NCI-H2029 treated with DMSO at 0.1 percent for 48 hours (cell line): ENCODE data around the gene KCTD13.
"Not testable (repeated sequence)": the region's sequence is repeated elsewhere in the genome, so short reads cannot be mapped to it uniquely, and the experiment has no call there.

Experiments used
- DNase-seq: peaks from one replicate; lab custom pipeline; 2025; lab: John Stamatoyannopoulos, UW

Gene KCTD13

GRCh38 chr16:29943846-29944799, 18.1 kb upstream of the KCTD13 start:
- DNase-seq: no peak

- DNase-seq: no peak
Observed at GRCh38 chr16:29940656-29941055, 14.6 kb upstream of the KCTD13 start.

GRCh38 chr16:29931750-29932149, 5.7 kb upstream of the KCTD13 start:
- not testable (repeated sequence) for DNase-seq

GRCh38 chr16:29927070-29927905, 1.3 kb upstream of the KCTD13 start:
- DNase-seq: no peak

- DNase-seq: no peak
Observed at GRCh38 chr16:29926711-29927052, 656 bp upstream of the KCTD13 start.

GRCh38 chr16:29925105-29925756, 795 bp downstream of the KCTD13 start:
- DNase-seq: no peak

- no peak for DNase-seq
Observed at GRCh38 chr16:29922986-29923501, 3.0 kb downstream of the KCTD13 start.

- DNase-seq: no peak
Observed at GRCh38 chr16:29922326-29922725, 3.7 kb downstream of the KCTD13 start.

GRCh38 chr16:29921034-29921385, 5.0 kb downstream of the KCTD13 start:
- DNase-seq: no peak

- no peak for DNase-seq
Observed at GRCh38 chr16:29920288-29921033, 5.6 kb downstream of the KCTD13 start.

- DNase-seq: no peak
Observed at GRCh38 chr16:29916979-29917378, 9.0 kb downstream of the KCTD13 start.

GRCh38 chr16:29915590-29916247, 10.3 kb downstream of the KCTD13 start:
- no peak for DNase-seq

- no peak for DNase-seq
Observed at GRCh38 chr16:29913514-29913913, 12.5 kb downstream of the KCTD13 start.

- no peak for DNase-seq
Observed at GRCh38 chr16:29912087-29912486, 13.9 kb downstream of the KCTD13 start.

GRCh38 chr16:29911676-29912010, 14.4 kb downstream of the KCTD13 start:
- DNase-seq: no peak

- no peak for DNase-seq
Observed at GRCh38 chr16:29910819-29911675, 15.0 kb downstream of the KCTD13 start.

- not testable (repeated sequence) for DNase-seq
Observed at GRCh38 chr16:29909851-29910250, 16.2 kb downstream of the KCTD13 start.

- DNase-seq: no peak
Observed at GRCh38 chr16:29909391-29909790, 16.6 kb downstream of the KCTD13 start.

GRCh38 chr16:29908719-29909220, 17.3 kb downstream of the KCTD13 start:
- no peak for DNase-seq

- DNase-seq: no peak
Observed at GRCh38 chr16:29907973-29908372, 18.1 kb downstream of the KCTD13 start.
